ENCODE results near the gene HS3ST5. TPM values are rescaled to one million over a fixed set of nuclear protein-coding genes. Genes with fewer than 3 reads are reported as not detected.

HS3ST5 gene
- total RNA-seq, 1 experiment from 2014 or later, result 8.7 TPM

DNA sequence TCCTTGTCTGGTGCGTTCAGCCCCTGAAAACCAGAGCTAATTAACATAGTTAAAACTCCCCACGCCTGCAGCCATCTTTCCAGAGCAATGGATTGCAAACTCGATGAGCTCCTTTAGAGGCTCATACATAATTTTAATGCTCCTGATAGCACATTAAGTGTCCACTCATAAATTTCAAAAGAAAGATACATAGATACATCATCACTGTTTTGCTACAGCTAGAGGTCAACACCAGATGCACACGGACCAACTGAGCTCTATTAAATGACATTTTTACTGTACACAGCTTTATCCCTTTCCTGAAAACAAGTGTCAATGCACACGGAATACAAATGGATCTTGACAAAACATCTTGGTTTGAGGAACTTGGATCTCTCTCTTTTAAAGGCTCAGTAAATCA lies 280.6 kb downstream of the HS3ST5 start:
- DNase-seq (ENCODE audit: low spot score), result no peak
- Mint-ChIP-seq H3K27me3 (ENCODE audit: low read depth) (no peaks in the 10 kb centered on the region), H3K9me3 (no peaks in the 10 kb centered on the region), H3K36me3 (peaks cover 7% of the 10 kb centered on the region), H3K27ac (no peak overlapping the region), H3K4me3 (no peak overlapping the region), H3K4me1 (peaks cover 11% of the 10 kb centered on the region)
- CTCF ChIA-PET, result interaction anchor here (1.0 to 1.7 kb wide), 4 partner anchors 47 to 91 kb away, joined by 3 to 13 read pairs (median 5); partner anchors contain the start of gene HDAC2
- TF ChIP-seq RELA (CRISPR knock-in tag; IDR thresholded peaks at IDR 0.05; ENCODE audit: borderline replicate concordance) (no peak), FOXK1 (CRISPR knock-in tag; IDR thresholded peaks at IDR 0.05) (no peak), CREM (CRISPR knock-in tag; IDR thresholded peaks at IDR 0.05) (no peak), ATF1 (CRISPR knock-in tag; IDR thresholded peaks at IDR 0.05) (no peak), EMX1 (CRISPR knock-in tag; IDR thresholded peaks at IDR 0.05) (no peak), NR2C2 (CRISPR knock-in tag; IDR thresholded peaks at IDR 0.05) (no peak), FOXJ3 (CRISPR knock-in tag; IDR thresholded peaks at IDR 0.05; ENCODE audit: borderline replicate concordance) (no peak), ZNF416 (CRISPR knock-in tag; IDR thresholded peaks at IDR 0.05) (no peak), MYBL2 (CRISPR knock-in tag; IDR thresholded peaks at IDR 0.05) (no peak)
- TF ChIP-seq, protein P1, sequence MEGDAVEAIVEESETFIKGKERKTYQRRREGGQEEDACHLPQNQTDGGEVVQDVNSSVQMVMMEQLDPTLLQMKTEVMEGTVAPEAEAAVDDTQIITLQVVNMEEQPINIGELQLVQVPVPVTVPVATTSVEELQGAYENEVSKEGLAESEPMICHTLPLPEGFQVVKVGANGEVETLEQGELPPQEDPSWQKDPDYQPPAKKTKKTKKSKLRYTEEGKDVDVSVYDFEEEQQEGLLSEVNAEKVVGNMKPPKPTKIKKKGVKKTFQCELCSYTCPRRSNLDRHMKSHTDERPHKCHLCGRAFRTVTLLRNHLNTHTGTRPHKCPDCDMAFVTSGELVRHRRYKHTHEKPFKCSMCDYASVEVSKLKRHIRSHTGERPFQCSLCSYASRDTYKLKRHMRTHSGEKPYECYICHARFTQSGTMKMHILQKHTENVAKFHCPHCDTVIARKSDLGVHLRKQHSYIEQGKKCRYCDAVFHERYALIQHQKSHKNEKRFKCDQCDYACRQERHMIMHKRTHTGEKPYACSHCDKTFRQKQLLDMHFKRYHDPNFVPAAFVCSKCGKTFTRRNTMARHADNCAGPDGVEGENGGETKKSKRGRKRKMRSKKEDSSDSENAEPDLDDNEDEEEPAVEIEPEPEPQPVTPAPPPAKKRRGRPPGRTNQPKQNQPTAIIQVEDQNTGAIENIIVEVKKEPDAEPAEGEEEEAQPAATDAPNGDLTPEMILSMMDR (IDR thresholded peaks at IDR 0.05), result no peak
- TF ChIP-seq, protein P2, sequence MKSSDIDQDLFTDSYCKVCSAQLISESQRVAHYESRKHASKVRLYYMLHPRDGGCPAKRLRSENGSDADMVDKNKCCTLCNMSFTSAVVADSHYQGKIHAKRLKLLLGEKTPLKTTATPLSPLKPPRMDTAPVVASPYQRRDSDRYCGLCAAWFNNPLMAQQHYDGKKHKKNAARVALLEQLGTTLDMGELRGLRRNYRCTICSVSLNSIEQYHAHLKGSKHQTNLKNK (CRISPR knock-in tag; IDR thresholded peaks at IDR 0.05), result no peak
- TF ChIP-seq, protein P3, sequence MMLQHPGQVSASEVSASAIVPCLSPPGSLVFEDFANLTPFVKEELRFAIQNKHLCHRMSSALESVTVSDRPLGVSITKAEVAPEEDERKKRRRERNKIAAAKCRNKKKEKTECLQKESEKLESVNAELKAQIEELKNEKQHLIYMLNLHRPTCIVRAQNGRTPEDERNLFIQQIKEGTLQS (CRISPR knock-in tag; conservative IDR thresholded peaks at IDR 0.05), result no peak
- TF ChIP-seq, protein P4, sequence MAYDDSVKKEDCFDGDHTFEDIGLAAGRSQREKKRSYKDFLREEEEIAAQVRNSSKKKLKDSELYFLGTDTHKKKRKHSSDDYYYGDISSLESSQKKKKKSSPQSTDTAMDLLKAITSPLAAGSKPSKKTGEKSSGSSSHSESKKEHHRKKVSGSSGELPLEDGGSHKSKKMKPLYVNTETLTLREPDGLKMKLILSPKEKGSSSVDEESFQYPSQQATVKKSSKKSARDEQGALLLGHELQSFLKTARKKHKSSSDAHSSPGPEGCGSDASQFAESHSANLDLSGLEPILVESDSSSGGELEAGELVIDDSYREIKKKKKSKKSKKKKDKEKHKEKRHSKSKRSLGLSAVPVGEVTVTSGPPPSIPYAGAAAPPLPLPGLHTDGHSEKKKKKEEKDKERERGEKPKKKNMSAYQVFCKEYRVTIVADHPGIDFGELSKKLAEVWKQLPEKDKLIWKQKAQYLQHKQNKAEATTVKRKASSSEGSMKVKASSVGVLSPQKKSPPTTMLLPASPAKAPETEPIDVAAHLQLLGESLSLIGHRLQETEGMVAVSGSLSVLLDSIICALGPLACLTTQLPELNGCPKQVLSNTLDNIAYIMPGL (CRISPR knock-in tag; IDR thresholded peaks at IDR 0.05), result no peak
- ATAC-seq, result no peak
- POLR2A ChIA-PET, result no interaction called here

DNA sequence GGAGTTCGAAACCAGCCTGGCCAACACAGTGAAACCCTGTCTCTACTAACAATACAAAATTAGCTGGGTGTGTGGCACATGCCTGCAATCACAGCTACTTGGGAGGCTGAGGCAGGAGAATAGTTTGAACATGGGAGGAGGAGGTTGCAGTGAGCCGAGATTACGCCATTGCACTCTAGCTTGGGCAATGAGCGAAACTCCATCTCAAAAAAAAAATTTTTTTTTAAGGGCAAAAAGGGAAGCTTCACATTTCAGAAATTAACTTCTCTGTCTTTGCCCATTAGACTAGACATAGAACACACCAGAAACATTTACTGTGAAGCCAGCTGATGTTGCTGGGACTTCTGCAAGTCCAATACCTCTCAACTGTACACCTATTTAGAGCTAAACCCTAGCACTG lies 281.1 kb downstream of the HS3ST5 start:
- H3K27me3 Mint-ChIP-seq (ENCODE audit: low read depth), result no peaks in the 10 kb centered on the region
- H3K4me3 Mint-ChIP-seq, result no peak overlapping the region
- TF ChIP-seq, protein P5, sequence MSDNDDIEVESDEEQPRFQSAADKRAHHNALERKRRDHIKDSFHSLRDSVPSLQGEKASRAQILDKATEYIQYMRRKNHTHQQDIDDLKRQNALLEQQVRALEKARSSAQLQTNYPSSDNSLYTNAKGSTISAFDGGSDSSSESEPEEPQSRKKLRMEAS (CRISPR knock-in tag; IDR thresholded peaks at IDR 0.05), result no peak
- TF ChIP-seq ZNF416 (CRISPR knock-in tag; IDR thresholded peaks at IDR 0.05) (no peak), ESRRA (CRISPR knock-in tag; IDR thresholded peaks at IDR 0.05; ENCODE audit: borderline replicate concordance) (no peak)
- ChIA-PET CTCF (interaction anchor here (1.0 to 1.7 kb wide), 4 partner anchors 47 to 90 kb away, joined by 3 to 13 read pairs (median 5); partner anchors contain the start of gene HDAC2), POLR2A (no interaction called here)
- H3K36me3 Mint-ChIP-seq, result peaks cover 10% of the 10 kb centered on the region
- no peak for DNase-seq (ENCODE audit: low spot score)
- no peak for ATAC-seq
- peaks cover 11% of the 10 kb centered on the region for H3K4me1 Mint-ChIP-seq
- no peak overlapping the region for H3K27ac Mint-ChIP-seq
- no peaks in the 10 kb centered on the region for H3K9me3 Mint-ChIP-seq

DNA sequence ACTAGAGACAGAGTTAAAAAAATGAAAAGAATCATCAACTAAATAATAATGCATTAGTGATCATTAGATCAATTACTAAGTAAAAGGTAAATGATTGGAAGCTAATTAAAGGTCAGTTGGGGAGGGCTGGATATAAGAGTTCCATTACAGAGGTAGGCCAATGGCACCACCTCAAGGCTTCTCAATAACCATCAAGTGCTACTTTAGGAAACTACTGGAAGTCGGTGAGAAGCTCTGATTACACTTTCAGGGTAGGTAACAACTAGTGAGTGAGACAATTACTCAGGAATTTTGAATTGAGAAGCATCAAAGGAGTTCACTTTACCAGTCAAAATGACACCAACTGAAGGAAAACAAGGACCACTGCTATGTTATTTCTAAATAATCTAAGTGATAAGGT lies 281.7 kb downstream of the HS3ST5 start:
- Mint-ChIP-seq H3K27me3 (ENCODE audit: low read depth) (no peaks in the 10 kb centered on the region), H3K4me1 (peaks cover 12% of the 10 kb centered on the region), H3K27ac (0 out of 2 replicates have a peak overlapping the region, but pooled peaks have one; percentile 18), H3K9me3 (no peaks in the 10 kb centered on the region), H3K36me3 (peaks cover 10% of the 10 kb centered on the region), H3K4me3 (no peak overlapping the region)
- DNase-seq (ENCODE audit: low spot score) (no peak), ATAC-seq (peak; percentile 65)
- CTCF ChIA-PET, result interaction anchor here (0.8 to 1.7 kb wide), 5 partner anchors 47 to 90 kb away, joined by 3 to 13 read pairs (median 4); partner anchors contain the start of gene HDAC2
- POLR2A ChIA-PET, result no interaction called here
- TF ChIP-seq OVOL2 (CRISPR knock-in tag; IDR thresholded peaks at IDR 0.05; ENCODE audit: borderline replicate concordance) (no peak), ZNF263 (CRISPR knock-in tag; IDR thresholded peaks at IDR 0.05; ENCODE audit: low read depth) (no peak), CREB1 (CRISPR knock-in tag; IDR thresholded peaks at IDR 0.05) (no peak)
- TF ChIP-seq, protein P6, sequence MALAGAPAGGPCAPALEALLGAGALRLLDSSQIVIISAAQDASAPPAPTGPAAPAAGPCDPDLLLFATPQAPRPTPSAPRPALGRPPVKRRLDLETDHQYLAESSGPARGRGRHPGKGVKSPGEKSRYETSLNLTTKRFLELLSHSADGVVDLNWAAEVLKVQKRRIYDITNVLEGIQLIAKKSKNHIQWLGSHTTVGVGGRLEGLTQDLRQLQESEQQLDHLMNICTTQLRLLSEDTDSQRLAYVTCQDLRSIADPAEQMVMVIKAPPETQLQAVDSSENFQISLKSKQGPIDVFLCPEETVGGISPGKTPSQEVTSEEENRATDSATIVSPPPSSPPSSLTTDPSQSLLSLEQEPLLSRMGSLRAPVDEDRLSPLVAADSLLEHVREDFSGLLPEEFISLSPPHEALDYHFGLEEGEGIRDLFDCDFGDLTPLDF (CRISPR knock-in tag; IDR thresholded peaks at IDR 0.05), result no peak
- TF ChIP-seq, protein P4 (CRISPR knock-in tag; IDR thresholded peaks at IDR 0.05), result no peak
- TF ChIP-seq, protein P7, sequence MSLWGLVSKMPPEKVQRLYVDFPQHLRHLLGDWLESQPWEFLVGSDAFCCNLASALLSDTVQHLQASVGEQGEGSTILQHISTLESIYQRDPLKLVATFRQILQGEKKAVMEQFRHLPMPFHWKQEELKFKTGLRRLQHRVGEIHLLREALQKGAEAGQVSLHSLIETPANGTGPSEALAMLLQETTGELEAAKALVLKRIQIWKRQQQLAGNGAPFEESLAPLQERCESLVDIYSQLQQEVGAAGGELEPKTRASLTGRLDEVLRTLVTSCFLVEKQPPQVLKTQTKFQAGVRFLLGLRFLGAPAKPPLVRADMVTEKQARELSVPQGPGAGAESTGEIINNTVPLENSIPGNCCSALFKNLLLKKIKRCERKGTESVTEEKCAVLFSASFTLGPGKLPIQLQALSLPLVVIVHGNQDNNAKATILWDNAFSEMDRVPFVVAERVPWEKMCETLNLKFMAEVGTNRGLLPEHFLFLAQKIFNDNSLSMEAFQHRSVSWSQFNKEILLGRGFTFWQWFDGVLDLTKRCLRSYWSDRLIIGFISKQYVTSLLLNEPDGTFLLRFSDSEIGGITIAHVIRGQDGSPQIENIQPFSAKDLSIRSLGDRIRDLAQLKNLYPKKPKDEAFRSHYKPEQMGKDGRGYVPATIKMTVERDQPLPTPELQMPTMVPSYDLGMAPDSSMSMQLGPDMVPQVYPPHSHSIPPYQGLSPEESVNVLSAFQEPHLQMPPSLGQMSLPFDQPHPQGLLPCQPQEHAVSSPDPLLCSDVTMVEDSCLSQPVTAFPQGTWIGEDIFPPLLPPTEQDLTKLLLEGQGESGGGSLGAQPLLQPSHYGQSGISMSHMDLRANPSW (CRISPR knock-in tag; conservative IDR thresholded peaks at IDR 0.05; ENCODE audit: low read depth), result no peak

Measured in WTC11 (cell line).